SK-N-SH (cell line): ENCODE results near the gene MAPKBP1.

ENCODE experiments used
- CTCF ChIP-seq: fragments of 200-600 bp; sonication (generic); IDR thresholded peaks from 2 replicates; pipeline ENCODE4 v1.6.1; 2017; ENCODE audit warnings: antibody characterized with exemption, mild to moderate bottlenecking, moderate library complexity
- EP300 ChIP-seq, 2 experiments: IDR thresholded peaks; 2 replicates each; pipeline versions ENCODE4 v1.4.0 to v1.6.1; 2012; ENCODE audit warnings: borderline replicate concordance in 1 of 2, low read depth in 1 of 2, low read length in 1 of 2
- EZH2phosphoT487 ChIP-seq: fragments of 200-600 bp; sonication (generic); IDR thresholded peaks from 2 replicates; pipeline ENCODE4 v1.6.1; 2017; ENCODE audit warnings: low read depth, mixed run types, mild to moderate bottlenecking, antibody characterized with exemption, moderate library complexity, borderline replicate concordance
- MXI1 ChIP-seq: IDR thresholded peaks from 2 replicates; pipeline ENCODE4 v1.6.1; 2012; ENCODE audit warnings: mild to moderate bottlenecking, low read depth, low read length, improper control_type of control experiment
- POLR2AphosphoS5 ChIP-seq: IDR thresholded peaks from 2 replicates; pipeline ENCODE4 v1.6.1; 2012; ENCODE audit warnings: low read depth, low read length
- RAD21 ChIP-seq: IDR thresholded peaks from 2 replicates; pipeline ENCODE4 v1.6.1; 2012; ENCODE audit warnings: mild to moderate bottlenecking, low read length
- RCOR1 ChIP-seq: fragments of 150-350 bp; IDR thresholded peaks from 2 replicates; pipeline ENCODE4 v1.6.1; 2017; ENCODE audit warnings: antibody characterized with exemption, low read length
- SMC3 ChIP-seq: IDR thresholded peaks from 2 replicates; pipeline ENCODE4 v1.6.1; 2012; ENCODE audit warnings: low read depth, low read length, improper control_type of control experiment
- TCF12 ChIP-seq: IDR thresholded peaks from 2 replicates; pipeline ENCODE4 v1.4.0; 2012
- TEAD4 ChIP-seq: IDR thresholded peaks from 2 replicates; pipeline ENCODE4 v1.4.0; 2012; ENCODE audit warnings: mild to moderate bottlenecking, borderline replicate concordance; ENCODE audit not compliant: insufficient read depth
- YY1 ChIP-seq: IDR thresholded peaks from 2 replicates; pipeline ENCODE4 v1.4.0; 2012; ENCODE audit warnings: low read depth, mild to moderate bottlenecking
- TF ChIP-seq, protein P1 (sequence below): fragments of 150-350 bp; IDR thresholded peaks from 2 replicates; pipeline ENCODE4 v1.6.1; 2017; ENCODE audit warnings: antibody characterized with exemption, low read length, low read depth, borderline replicate concordance
- TF ChIP-seq, protein P2 (sequence below): IDR thresholded peaks from 2 replicates; pipeline ENCODE4; 2012

DNA sequence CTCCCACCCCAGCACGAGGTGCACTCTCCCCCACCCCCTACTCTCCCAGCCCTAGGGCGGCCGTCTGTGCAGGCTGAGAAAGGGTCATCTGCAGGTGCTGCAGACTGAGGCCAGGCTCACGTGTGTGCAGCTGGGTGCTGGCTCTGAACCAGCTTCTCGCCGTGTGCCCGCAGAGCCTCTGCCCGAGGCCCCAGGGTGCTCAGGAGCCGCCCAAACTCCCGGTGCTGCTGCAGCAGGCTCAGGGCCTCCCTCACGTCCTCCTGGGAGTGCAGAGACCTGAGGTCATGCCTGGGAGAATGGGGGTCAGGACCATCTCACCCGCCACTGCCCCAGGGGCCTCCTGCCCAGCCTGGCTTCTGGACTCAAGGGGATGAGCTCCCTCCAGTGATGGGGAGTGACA, 102.4 kb downstream of the MAPKBP1 start:
- TF ChIP-seq EZH2phosphoT487, result no peak
- TF ChIP-seq, protein P1, sequence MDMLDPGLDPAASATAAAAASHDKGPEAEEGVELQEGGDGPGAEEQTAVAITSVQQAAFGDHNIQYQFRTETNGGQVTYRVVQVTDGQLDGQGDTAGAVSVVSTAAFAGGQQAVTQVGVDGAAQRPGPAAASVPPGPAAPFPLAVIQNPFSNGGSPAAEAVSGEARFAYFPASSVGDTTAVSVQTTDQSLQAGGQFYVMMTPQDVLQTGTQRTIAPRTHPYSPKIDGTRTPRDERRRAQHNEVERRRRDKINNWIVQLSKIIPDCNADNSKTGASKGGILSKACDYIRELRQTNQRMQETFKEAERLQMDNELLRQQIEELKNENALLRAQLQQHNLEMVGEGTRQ, result no peak
- no peak for TF ChIP-seq RAD21
- no peak for TF ChIP-seq CTCF
- TF ChIP-seq, protein P2, sequence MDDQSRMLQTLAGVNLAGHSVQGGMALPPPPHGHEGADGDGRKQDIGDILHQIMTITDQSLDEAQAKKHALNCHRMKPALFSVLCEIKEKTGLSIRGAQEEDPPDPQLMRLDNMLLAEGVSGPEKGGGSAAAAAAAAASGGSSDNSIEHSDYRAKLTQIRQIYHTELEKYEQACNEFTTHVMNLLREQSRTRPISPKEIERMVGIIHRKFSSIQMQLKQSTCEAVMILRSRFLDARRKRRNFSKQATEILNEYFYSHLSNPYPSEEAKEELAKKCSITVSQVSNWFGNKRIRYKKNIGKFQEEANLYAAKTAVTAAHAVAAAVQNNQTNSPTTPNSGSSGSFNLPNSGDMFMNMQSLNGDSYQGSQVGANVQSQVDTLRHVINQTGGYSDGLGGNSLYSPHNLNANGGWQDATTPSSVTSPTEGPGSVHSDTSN, result no peak
- no peak for TF ChIP-seq TCF12
- TF ChIP-seq MXI1, result no peak
- no peak for TF ChIP-seq TEAD4
- TF ChIP-seq POLR2AphosphoS5, result no peak
- TF ChIP-seq YY1, result no peak
- TF ChIP-seq SMC3, result no peak
- TF ChIP-seq RCOR1, result no peak
- no peak for TF ChIP-seq EP300 (IDR thresholded peaks at IDR 0.05; ENCODE audit: borderline replicate concordance in 1 of 2, low read depth in 1 of 2, low read length in 1 of 2)
